Measurements from ENCODE around the gene PRLH. TPM values are rescaled to one million over a fixed set of nuclear protein-coding genes. Genes with fewer than 3 reads are reported as not detected.

Gene PRLH
- total and polyA plus RNA-seq, 4 donors: not detected

DNA sequence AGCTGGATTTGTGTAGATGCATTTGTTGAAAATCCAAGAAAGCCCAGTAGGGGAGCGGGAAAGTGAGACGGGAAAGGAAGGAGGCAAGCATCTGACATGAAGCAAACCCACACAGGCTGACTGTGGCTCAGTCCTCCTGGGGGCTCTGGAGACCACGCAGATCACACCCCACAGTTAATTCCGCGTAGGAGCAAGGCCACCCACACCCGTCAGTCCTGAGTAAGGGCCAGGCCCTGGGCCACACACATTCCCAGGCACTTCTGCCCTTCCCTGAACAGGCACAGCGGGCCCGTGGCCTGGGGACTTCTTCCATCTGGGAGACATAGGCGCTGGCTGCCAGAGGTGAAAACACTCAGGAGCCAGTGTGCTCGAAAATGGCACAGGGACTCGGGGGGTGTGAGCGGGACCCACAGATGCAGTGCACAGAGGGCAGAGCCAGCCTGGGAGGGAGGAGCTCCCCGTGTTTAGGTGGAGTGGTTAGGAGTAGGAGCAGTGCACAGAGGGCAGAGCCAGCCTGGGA lies 19.4 kb upstream of the PRLH start:
- Histone ChIP-seq H3K27me3 (ENCODE audit: control insufficient read depth in 4 of 4, insufficient read depth in 4 of 4, low read length in 3 of 4) (no peaks in the 10 kb centered on the region), H3K9ac (ENCODE audit: low read depth in 1 of 2, low read length in 2 of 2) (no peak overlapping the region), H3K4me1 (ENCODE audit: control insufficient read depth in 4 of 4, insufficient read depth in 4 of 4, low read length in 3 of 4) (peaks cover 2 to 40% (median 25%) of the 10 kb centered on the region in 4 donors), H3K27ac (ENCODE audit: low read depth in 1 of 2, low read length in 2 of 2) (peak overlapping the region; percentile 76 to 77), H3K9me3 (ENCODE audit: control insufficient read depth in 4 of 4, low read length in 3 of 4) (no peaks in the 10 kb centered on the region), H3K4me3 (ENCODE audit: low read depth in 1 of 3, low read length in 3 of 3) (no peak overlapping the region), H3K36me3 (ENCODE audit: control insufficient read depth in 4 of 4, insufficient read depth in 3 of 4, low read depth in 1 of 4, low read length in 3 of 4) (peaks cover 0 to 4% (median 2%) of the 10 kb centered on the region in 4 donors)
- TF ChIP-seq ATF3 (IDR thresholded peaks at IDR 0.05) (no peak), FOXA2 (IDR thresholded peaks at IDR 0.05) (no peak), SP1 (IDR thresholded peaks at IDR 0.05) (no peak), JUND (IDR thresholded peaks at IDR 0.05) (no peak), EGR1 (IDR thresholded peaks at IDR 0.05; ENCODE audit: low read depth in 2 of 2) (no peak), HNF4A (conservative IDR thresholded peaks at IDR 0.05) (no peak), REST (IDR thresholded peaks at IDR 0.05) (no peak), YY1 (IDR thresholded peaks at IDR 0.05) (no peak), RAD21 (IDR thresholded peaks at IDR 0.05) (no peak), MAX (IDR thresholded peaks at IDR 0.05) (no peak), NR2F2 (IDR thresholded peaks at IDR 0.05) (no peak), ZBTB33 (IDR thresholded peaks at IDR 0.05) (no peak), RXRA (IDR thresholded peaks at IDR 0.05) (no peak), FOXA1 (IDR thresholded peaks at IDR 0.05) (no peak)
- TF ChIP-seq, protein P1, sequence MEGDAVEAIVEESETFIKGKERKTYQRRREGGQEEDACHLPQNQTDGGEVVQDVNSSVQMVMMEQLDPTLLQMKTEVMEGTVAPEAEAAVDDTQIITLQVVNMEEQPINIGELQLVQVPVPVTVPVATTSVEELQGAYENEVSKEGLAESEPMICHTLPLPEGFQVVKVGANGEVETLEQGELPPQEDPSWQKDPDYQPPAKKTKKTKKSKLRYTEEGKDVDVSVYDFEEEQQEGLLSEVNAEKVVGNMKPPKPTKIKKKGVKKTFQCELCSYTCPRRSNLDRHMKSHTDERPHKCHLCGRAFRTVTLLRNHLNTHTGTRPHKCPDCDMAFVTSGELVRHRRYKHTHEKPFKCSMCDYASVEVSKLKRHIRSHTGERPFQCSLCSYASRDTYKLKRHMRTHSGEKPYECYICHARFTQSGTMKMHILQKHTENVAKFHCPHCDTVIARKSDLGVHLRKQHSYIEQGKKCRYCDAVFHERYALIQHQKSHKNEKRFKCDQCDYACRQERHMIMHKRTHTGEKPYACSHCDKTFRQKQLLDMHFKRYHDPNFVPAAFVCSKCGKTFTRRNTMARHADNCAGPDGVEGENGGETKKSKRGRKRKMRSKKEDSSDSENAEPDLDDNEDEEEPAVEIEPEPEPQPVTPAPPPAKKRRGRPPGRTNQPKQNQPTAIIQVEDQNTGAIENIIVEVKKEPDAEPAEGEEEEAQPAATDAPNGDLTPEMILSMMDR (IDR thresholded peaks at IDR 0.05; ENCODE audit: low read depth, low read length, missing input control): no peak
- no peak for DNase-seq (ENCODE audit: low spot score)
- 86% methylated on average over 13 of the region's 13 CpGs for WGBS

DNA sequence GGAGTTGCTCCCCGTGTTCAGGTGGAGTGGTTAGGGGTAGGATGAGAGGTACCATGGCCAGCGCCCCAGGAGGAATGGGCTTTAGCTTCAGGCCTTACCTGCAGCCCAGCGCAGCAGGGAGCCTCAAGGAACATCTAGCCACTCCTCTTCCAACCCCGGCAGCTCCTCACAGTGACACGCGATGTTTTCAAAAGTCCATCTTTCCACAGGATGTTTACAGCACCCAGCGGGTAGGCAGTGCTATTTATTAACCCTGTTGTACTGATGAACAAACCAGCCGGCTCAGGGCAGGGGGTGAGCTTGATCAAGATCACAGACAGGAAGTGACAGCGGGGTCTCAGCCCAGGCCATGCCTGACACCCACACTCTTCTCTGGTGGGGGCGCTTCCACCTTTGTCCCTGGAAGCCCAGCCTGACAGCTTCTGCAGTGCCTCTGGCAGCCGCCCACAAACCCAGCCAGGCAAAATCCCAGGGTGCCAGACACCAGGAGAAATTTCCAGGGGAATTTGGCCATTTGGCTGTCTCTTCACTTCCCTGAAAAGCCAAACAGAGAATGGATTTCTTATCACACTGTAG lies 18.4 kb upstream of the PRLH start:
- no peak for DNase-seq (ENCODE audit: low spot score)
- TF ChIP-seq GABPA (IDR thresholded peaks at IDR 0.05 in 1 of 2, conservative IDR thresholded peaks at IDR 0.05 in 1 of 2) (no peak), FOXA1 (IDR thresholded peaks at IDR 0.05) (no peak), EGR1 (IDR thresholded peaks at IDR 0.05; ENCODE audit: low read depth in 2 of 2) (no peak), MAX (IDR thresholded peaks at IDR 0.05) (no peak), SP1 (IDR thresholded peaks at IDR 0.05) (peak; percentile 45), ATF3 (IDR thresholded peaks at IDR 0.05) (no peak), HNF4A (conservative IDR thresholded peaks at IDR 0.05) (peak; percentile 24 to 49), RAD21 (IDR thresholded peaks at IDR 0.05) (peak in 1 of 2 donors; percentile 13), HNF4G (IDR thresholded peaks at IDR 0.05) (no peak), NR2F2 (IDR thresholded peaks at IDR 0.05) (no peak), ZBTB33 (IDR thresholded peaks at IDR 0.05) (peak; percentile 15), YY1 (IDR thresholded peaks at IDR 0.05) (peak; percentile 56), RXRA (IDR thresholded peaks at IDR 0.05) (no peak)

More for the DNA sequence above, 18.4 kb upstream of the PRLH start:
- Histone ChIP-seq H3K9me3 (ENCODE audit: control insufficient read depth in 4 of 4, low read length in 3 of 4) (no peaks in the 10 kb centered on the region), H3K27ac (ENCODE audit: low read depth in 1 of 2, low read length in 2 of 2) (peak overlapping the region; percentile 76 to 95), H3K4me3 (ENCODE audit: low read depth in 1 of 3, low read length in 3 of 3) (no peak overlapping the region), H3K36me3 (ENCODE audit: control insufficient read depth in 4 of 4, insufficient read depth in 3 of 4, low read depth in 1 of 4, low read length in 3 of 4) (peaks cover 0 to 4% (median 3%) of the 10 kb centered on the region in 4 donors), H3K27me3 (ENCODE audit: control insufficient read depth in 4 of 4, insufficient read depth in 4 of 4, low read length in 3 of 4) (no peaks in the 10 kb centered on the region), H3K4me1 (ENCODE audit: control insufficient read depth in 4 of 4, insufficient read depth in 4 of 4, low read length in 3 of 4) (peaks cover 2 to 40% (median 25%) of the 10 kb centered on the region in 4 donors), H3K9ac (ENCODE audit: low read depth in 1 of 2, low read length in 2 of 2) (peak overlapping the region; percentile 35 to 90)
- 28% methylated on average over 11 of the region's 11 CpGs for WGBS

Data from liver (tissue), 9 donors.